CD14-positive monocyte (primary cell): ENCODE results near the gene DMAC2L. TPM values are rescaled to one million over a fixed set of nuclear protein-coding genes. Genes with fewer than 3 reads are reported as not detected.

Source experiments
- DNase-seq, 3 donors: peaks; one replicate each; pipeline ENCODE4 v3.0.0-alpha.2; 2011 to 2022
- H2AFZ ChIP-seq: 2 replicates; pipeline ENCODE4 v1.6.0; 2012; ENCODE audit warnings: mild to moderate bottlenecking, low read depth, low read length, inconsistent platforms; ENCODE audit not compliant: insufficient read depth, poor library complexity, severe bottlenecking
- H3K27ac ChIP-seq, 2 donors: 1 replicate in 1 of 2; 2 replicates in 1 of 2; pipeline ENCODE4 v1.5.1; 2012 to 2013; ENCODE audit warnings: low read length in 2 of 2, control low read depth in 1 of 2, inconsistent platforms in 1 of 2, low read depth in 1 of 2, mild to moderate bottlenecking in 1 of 2
- H3K27me3 ChIP-seq, 2 donors: one replicate each; pipeline versions ENCODE4 v1.6.0 to v1.6.1; 2011 to 2013; ENCODE audit warnings: low read length in 2 of 2; ENCODE audit not compliant: control insufficient read depth in 2 of 2, insufficient read depth in 2 of 2
- H3K36me3 ChIP-seq, 2 donors: replicated peaks in 1 of 2; 1 replicate in 1 of 2; 2 replicates in 1 of 2; pipeline versions ENCODE4 v1.5.1 to v1.6.1; 2012 to 2013; ENCODE audit warnings: low read length in 2 of 2, control low read depth in 1 of 2, inconsistent platforms in 1 of 2, mild to moderate bottlenecking in 1 of 2; ENCODE audit not compliant: insufficient read depth in 2 of 2, control insufficient read depth in 1 of 2
- H3K4me1 ChIP-seq, 2 donors: 1 replicate in 1 of 2; 2 replicates in 1 of 2; pipeline versions ENCODE4 v1.5.1 to v1.6.1; 2012 to 2013; ENCODE audit warnings: low read length in 2 of 2, control low read depth in 1 of 2, inconsistent platforms in 1 of 2, mild to moderate bottlenecking in 1 of 2, moderate library complexity in 1 of 2; ENCODE audit not compliant: insufficient read depth in 2 of 2, control insufficient read depth in 1 of 2
- H3K4me2 ChIP-seq: replicated peaks from 2 replicates; pipeline ENCODE3; 2012; ENCODE audit warnings: low read length, moderate library complexity, mild to moderate bottlenecking; ENCODE audit not compliant: poor library complexity, severe bottlenecking; ENCODE audit errors: extremely low read depth
- H3K4me3 ChIP-seq, 3 experiments: fragments of 200-600 bp in 1 of 3; sonication (generic) in 1 of 3; replicated peaks in 1 of 3; 1 replicate in 2 of 3; 2 replicates in 1 of 3; pipeline ENCODE4 v1.5.1; 2011 to 2013; ENCODE audit warnings: low read length in 3 of 3, mild to moderate bottlenecking in 3 of 3, control low read depth in 2 of 3, low read depth in 2 of 3, inconsistent platforms in 1 of 3, moderate library complexity in 1 of 3
- H3K79me2 ChIP-seq: 2 replicates; pipeline ENCODE4 v1.6.0; 2012; ENCODE audit warnings: mild to moderate bottlenecking, control low read depth, inconsistent platforms, low read length, moderate library complexity; ENCODE audit not compliant: insufficient read depth
- H3K9ac ChIP-seq: 2 replicates; pipeline ENCODE4 v1.6.0; 2017; ENCODE audit warnings: low read length, mild to moderate bottlenecking; ENCODE audit not compliant: insufficient read depth, poor library complexity, severe bottlenecking
- H3K9me3 ChIP-seq, 2 donors: replicated peaks in 1 of 2; 1 replicate in 1 of 2; 2 replicates in 1 of 2; pipeline versions ENCODE4 v1.5.1 to v1.6.1; 2012 to 2013; ENCODE audit warnings: low read length in 2 of 2, control low read depth in 1 of 2; ENCODE audit not compliant: control insufficient read depth in 1 of 2, insufficient read depth in 1 of 2
- H4K20me1 ChIP-seq: 2 replicates; pipeline ENCODE4 v1.6.0; 2012; ENCODE audit warnings: mild to moderate bottlenecking, low read length, control low read depth, moderate library complexity; ENCODE audit not compliant: insufficient read depth
- H3K27ac Mint-ChIP-seq, 7 donors: one replicate each; pipeline ENCODE4 v1.8.0; 2020; ENCODE audit warnings: mild to moderate bottlenecking in 7 of 7, mixed read lengths in 7 of 7, moderate library complexity in 6 of 7, inconsistent platforms in 2 of 7
- H3K27me3 Mint-ChIP-seq, 3 donors: one replicate each; pipeline ENCODE4 v1.8.0; 2021 to 2022; ENCODE audit warnings: low read depth in 3 of 3, mild to moderate bottlenecking in 3 of 3, mixed read lengths in 3 of 3, moderate library complexity in 3 of 3, inconsistent platforms in 1 of 3
- H3K36me3 Mint-ChIP-seq, 2 donors: one replicate each; pipeline ENCODE4 v1.8.0; 2020; ENCODE audit warnings: mixed read lengths in 2 of 2, inconsistent platforms in 1 of 2, mild to moderate bottlenecking in 1 of 2
- H3K4me1 Mint-ChIP-seq: one replicate; pipeline ENCODE4 v1.8.0; 2020; ENCODE audit warnings: mild to moderate bottlenecking, mixed read lengths
- H3K4me3 Mint-ChIP-seq, 2 donors: one replicate each; pipeline ENCODE4 v1.8.0; 2020; ENCODE audit warnings: mild to moderate bottlenecking in 2 of 2, mixed read lengths in 2 of 2, moderate library complexity in 1 of 2
- H3K9me3 Mint-ChIP-seq, 7 donors: one replicate each; pipeline ENCODE4 v1.8.0; 2020 to 2022; ENCODE audit warnings: mixed read lengths in 7 of 7, mild to moderate bottlenecking in 6 of 7, moderate library complexity in 6 of 7, inconsistent platforms in 2 of 7
- WGBS: methylation state at CpG from one replicate; pipeline ENCODE4 v1.1.5; 2013; ENCODE audit warnings: missing lambda C conversion rate; ENCODE audit not compliant: insufficient coverage; 5-methylcytosine and 5-hydroxymethylcytosine counted together
- intact Hi-C, 2 donors: fragments of 100-400 bp; cut with micrococcal nuclease; formaldehyde crosslinking; loops; one replicate each; pipeline versions ENCODE4 v1.15.0 to v1.15.1; 2023
- polyA plus RNA-seq, 3 donors: library from polyadenylated mRNA; depleted of rRNA in 1 of 3; unstranded in 2 of 3; stranded (reverse) in 1 of 3; fragments of 300-500 nt in 2 of 3; fragments of >200 nt in 1 of 3; fragmentation: Illumina TruSeq in 2 of 3; gene quantifications; 1 replicate in 2 of 3; 2 replicates in 1 of 3; pipeline ENCODE4 v1.2.3, GENCODE V29; 2012 to 2021
- TF ChIP-seq, protein P1 (sequence below): fragments of 200-600 bp; IDR thresholded peaks from one replicate; pipeline ENCODE4 v1.8.0; 2022; ENCODE audit warnings: antibody characterized with exemption, mild to moderate bottlenecking

DMAC2L gene
- polyA plus RNA-seq, 3 donors: 13.4 to 17.3 (median 16.4) TPM

- Mint-ChIP-seq H3K9me3 (peaks cover 0 to 3% (median 0%) of the 10 kb centered on the region in 7 donors), H3K27me3 (peaks cover 2 to 4% (median 2%) of the 10 kb centered on the region in 3 donors), H3K4me3 (no peak overlapping the region), H3K36me3 (peaks cover 17 to 28% of the 10 kb centered on the region in 2 donors), H3K27ac (no peak overlapping the region), H3K4me1 (peaks cover 11% of the 10 kb centered on the region)
- intact Hi-C loops: no loop called here
- no peak overlapping the region for H3K4me3 ChIP-seq
- H3K4me2 ChIP-seq: no peak overlapping the region
- no peak overlapping the region for H3K9ac ChIP-seq
- no peaks in the 10 kb centered on the region for H3K27me3 ChIP-seq
- TF ChIP-seq, protein P1, sequence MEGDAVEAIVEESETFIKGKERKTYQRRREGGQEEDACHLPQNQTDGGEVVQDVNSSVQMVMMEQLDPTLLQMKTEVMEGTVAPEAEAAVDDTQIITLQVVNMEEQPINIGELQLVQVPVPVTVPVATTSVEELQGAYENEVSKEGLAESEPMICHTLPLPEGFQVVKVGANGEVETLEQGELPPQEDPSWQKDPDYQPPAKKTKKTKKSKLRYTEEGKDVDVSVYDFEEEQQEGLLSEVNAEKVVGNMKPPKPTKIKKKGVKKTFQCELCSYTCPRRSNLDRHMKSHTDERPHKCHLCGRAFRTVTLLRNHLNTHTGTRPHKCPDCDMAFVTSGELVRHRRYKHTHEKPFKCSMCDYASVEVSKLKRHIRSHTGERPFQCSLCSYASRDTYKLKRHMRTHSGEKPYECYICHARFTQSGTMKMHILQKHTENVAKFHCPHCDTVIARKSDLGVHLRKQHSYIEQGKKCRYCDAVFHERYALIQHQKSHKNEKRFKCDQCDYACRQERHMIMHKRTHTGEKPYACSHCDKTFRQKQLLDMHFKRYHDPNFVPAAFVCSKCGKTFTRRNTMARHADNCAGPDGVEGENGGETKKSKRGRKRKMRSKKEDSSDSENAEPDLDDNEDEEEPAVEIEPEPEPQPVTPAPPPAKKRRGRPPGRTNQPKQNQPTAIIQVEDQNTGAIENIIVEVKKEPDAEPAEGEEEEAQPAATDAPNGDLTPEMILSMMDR: no peak
- no peaks in the 10 kb centered on the region for H3K9me3 ChIP-seq
- DNase-seq: no peak
- H2AFZ ChIP-seq: no peak overlapping the region
- no peaks in the 10 kb centered on the region for H3K79me2 ChIP-seq
- H3K36me3 ChIP-seq: peaks cover 0 to 22% of the 10 kb centered on the region in 2 donors
- WGBS: 100% methylated on average over 1 of the region's 4 CpGs
- H4K20me1 ChIP-seq: no peaks in the 10 kb centered on the region
- H3K27ac ChIP-seq: no peak overlapping the region
- H3K4me1 ChIP-seq: no peaks in the 10 kb centered on the region
These were observed 40.5 kb downstream of the DMAC2L start for GRCh38 chr14:50352584-50352983.

DNA sequence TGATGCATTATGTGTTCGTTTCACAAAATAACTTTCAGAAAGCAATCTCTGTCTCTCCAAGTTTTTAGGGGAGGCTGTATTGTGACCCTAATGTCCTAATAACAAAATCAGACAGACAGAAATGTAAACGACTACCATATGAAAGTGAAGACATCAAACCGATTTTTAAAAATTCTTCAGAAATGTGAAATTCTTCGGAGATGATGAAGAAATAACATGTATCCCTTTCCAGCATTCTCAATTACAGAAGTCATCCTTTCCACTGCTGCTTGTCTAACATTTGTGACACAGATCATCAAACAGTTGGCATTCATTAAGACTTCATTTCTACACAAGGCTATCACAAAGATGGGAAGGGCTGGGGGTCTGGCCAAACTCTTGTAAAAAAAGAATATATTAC, 41.0 kb downstream of the DMAC2L start:
- no peak for DNase-seq
- Histone ChIP-seq H2AFZ (no peak overlapping the region), H3K79me2 (no peaks in the 10 kb centered on the region), H3K4me3 (no peak overlapping the region), H3K4me1 (no peaks in the 10 kb centered on the region), H3K27ac (no peak overlapping the region), H3K27me3 (no peaks in the 10 kb centered on the region), H3K4me2 (no peak overlapping the region), H3K36me3 (peaks cover 0 to 27% of the 10 kb centered on the region in 2 donors), H3K9me3 (no peaks in the 10 kb centered on the region), H4K20me1 (no peaks in the 10 kb centered on the region), H3K9ac (no peak overlapping the region)
- H3K4me1 Mint-ChIP-seq: peaks cover 8% of the 10 kb centered on the region
- intact Hi-C loops: no loop called here
- no peak overlapping the region for H3K27ac Mint-ChIP-seq
- TF ChIP-seq, protein P1: no peak
- H3K9me3 Mint-ChIP-seq: peaks cover 0 to 3% (median 0%) of the 10 kb centered on the region in 7 donors
- peaks cover 22 to 33% of the 10 kb centered on the region in 2 donors for H3K36me3 Mint-ChIP-seq
- no peak overlapping the region for H3K4me3 Mint-ChIP-seq
- peaks cover 2 to 4% (median 2%) of the 10 kb centered on the region in 3 donors for H3K27me3 Mint-ChIP-seq
- WGBS: no CpG with 5 or more reads among the region's 4 CpGs
